CD4-positive, alpha-beta T cell treated with Interleukin-12 subunit alpha and Interleukin-12 subunit beta, for 1 hour (primary cell): ENCODE measurements around the gene GGTA1.
"Not testable (repeated sequence)": the region's sequence is repeated elsewhere in the genome, so short reads cannot be mapped to it uniquely, and the experiment has no call there.

Experiments
- DNase-seq: peaks from one replicate; pipeline ENCODE4 v3.0.0-alpha.2; 2020

The GGTA1 gene

GRCh38 chr9:121455527-121456239 is 44.0 kb downstream of the GGTA1 start:
- no peak for DNase-seq

GRCh38 chr9:121454972-121455371 is 44.7 kb downstream of the GGTA1 start:
- no peak for DNase-seq

- DNase-seq: no peak
These were observed 46.3 kb downstream of the GGTA1 start for GRCh38 chr9:121453232-121453892.

GRCh38 chr9:121452085-121452484 is 47.6 kb downstream of the GGTA1 start:
- no peak for DNase-seq

- no peak for DNase-seq
These were observed 48.1 kb downstream of the GGTA1 start for GRCh38 chr9:121451586-121451985.

- no peak for DNase-seq
These were observed 49.4 kb downstream of the GGTA1 start for GRCh38 chr9:121450241-121450640.

GRCh38 chr9:121449786-121450185 is 49.9 kb downstream of the GGTA1 start:
- no peak for DNase-seq

- DNase-seq: no peak
These were observed 52.3 kb downstream of the GGTA1 start for GRCh38 chr9:121447321-121447834.

GRCh38 chr9:121445986-121446385 is 53.7 kb downstream of the GGTA1 start:
- no peak for DNase-seq

GRCh38 chr9:121443981-121444380 is 55.7 kb downstream of the GGTA1 start:
- DNase-seq: no peak

- no peak for DNase-seq
These were observed 58.5 kb downstream of the GGTA1 start for GRCh38 chr9:121441165-121441564.

GRCh38 chr9:121439711-121440664 is 59.7 kb downstream of the GGTA1 start:
- DNase-seq: no peak

GRCh38 chr9:121439016-121439415 is 60.6 kb downstream of the GGTA1 start:
- no peak for DNase-seq

- no peak for DNase-seq
These were observed 61.8 kb downstream of the GGTA1 start for GRCh38 chr9:121437891-121438290.

GRCh38 chr9:121437046-121437445 is 62.6 kb downstream of the GGTA1 start:
- DNase-seq: not testable (repeated sequence)

- DNase-seq: no peak
These were observed 64.7 kb downstream of the GGTA1 start for GRCh38 chr9:121434969-121435368.

- DNase-seq: no peak
These were observed 71.7 kb downstream of the GGTA1 start for GRCh38 chr9:121427899-121428298.

GRCh38 chr9:121424024-121424432 is 75.6 kb downstream of the GGTA1 start:
- no peak for DNase-seq

- no peak for DNase-seq
These were observed 87.7 kb downstream of the GGTA1 start for GRCh38 chr9:121411993-121412392.

- DNase-seq: no peak
These were observed 93.7 kb downstream of the GGTA1 start for GRCh38 chr9:121405899-121406298.
